Activated CD8-positive, alpha-beta memory T cell treated with anti-CD3 and anti-CD28 coated beads, Interleukin-2, amount 50 U/mL, for 24 hours (primary cell): ENCODE results near the gene CPZ.

Experiments used
- DNase-seq: peaks from one replicate; pipeline ENCODE4 v3.0.0-alpha.2; 2020; ENCODE audit errors: extremely low read depth

The CPZ gene

GRCh38 chr4:8592366-8593263 is at the start of gene CPZ:
TSS of gene CPZ (plus strand) at chr4:8592765. CDS start at chr4:8592834, 69 bp downstream.
- DNase-seq = no peak

GRCh38 chr4:8542776-8543525 is 49.6 kb upstream of the CPZ start:
- no peak for DNase-seq

- DNase-seq = no peak
Measured at GRCh38 chr4:8543623-8544022, 48.9 kb upstream of the CPZ start.

- no peak for DNase-seq
Measured at GRCh38 chr4:8544282-8544681, 48.3 kb upstream of the CPZ start.

- no peak for DNase-seq
Measured at GRCh38 chr4:8544741-8545438, 47.7 kb upstream of the CPZ start.

GRCh38 chr4:8545439-8545765 is 47.2 kb upstream of the CPZ start:
- DNase-seq = no peak

- DNase-seq = no peak
Measured at GRCh38 chr4:8546766-8547107, 45.8 kb upstream of the CPZ start.

- DNase-seq = no peak
Measured at GRCh38 chr4:8547108-8547911, 45.3 kb upstream of the CPZ start.

- DNase-seq = no peak
Measured at GRCh38 chr4:8547912-8548730, 44.4 kb upstream of the CPZ start.

- DNase-seq = no peak
Measured at GRCh38 chr4:8548731-8549351, 43.7 kb upstream of the CPZ start.

- no peak for DNase-seq
Measured at GRCh38 chr4:8549352-8549931, 43.1 kb upstream of the CPZ start.

GRCh38 chr4:8550691-8551090 is 41.9 kb upstream of the CPZ start:
- no peak for DNase-seq

GRCh38 chr4:8552024-8552423 is 40.5 kb upstream of the CPZ start:
- no peak for DNase-seq

GRCh38 chr4:8552581-8553205 is 39.9 kb upstream of the CPZ start:
- no peak for DNase-seq

GRCh38 chr4:8553216-8553615 is 39.3 kb upstream of the CPZ start:
- DNase-seq = no peak

GRCh38 chr4:8553991-8554405 is 38.6 kb upstream of the CPZ start:
- no peak for DNase-seq

GRCh38 chr4:8554555-8555100 is 37.9 kb upstream of the CPZ start:
- DNase-seq = no peak

GRCh38 chr4:8555716-8556115 is 36.8 kb upstream of the CPZ start:
- no peak for DNase-seq
